Measurements from ENCODE around the gene NECAB3. TPM values are rescaled to one million over a fixed set of nuclear protein-coding genes. Genes with fewer than 3 reads are reported as not detected.
A peak's percentile ranks its signal among the peaks of the same experiment; 100 is the strongest.

The NECAB3 gene
- total and polyA plus RNA-seq, 2 of the 13 experiments (the other 11 are each of a cell fraction or from before 2014, with no cell fraction given) = 61.5 to 65.5 TPM

- intact Hi-C loops (cut with micrococcal nuclease; ENCODE audit: unreplicated experiment) (loop anchor here (5.0 kb wide), 1 partner anchor 257 kb away; the partner anchor contains the start of gene CDK5RAP1), in situ Hi-C loops (cut with HindIII; ENCODE audit: extremely low pct_ligation_motif_present, low pct_unique_long_range_greater_than_20kb) (no loop called here)
- CTCF ChIA-PET (ENCODE audit: low intra/inter-chr PET ratio, low total read pairs) = no interaction called here
- FAIRE-seq (no peak), DNase-seq (ENCODE audit: low spot score) (no peak), ATAC-seq (no peak)
- Histone ChIP-seq H3K79me2 (ENCODE audit: insufficient read depth, low read length) (peaks cover 8% of the 10 kb centered on the region), H3K27me3 (ENCODE audit: control insufficient read depth in 1 of 2, insufficient read depth in 2 of 2, low read length in 2 of 2) (no peaks in the 10 kb centered on the region; a peak in 1 of 5 replicates), H3K4me1 (ENCODE audit: insufficient read depth, low read length) (peaks cover 26% of the 10 kb centered on the region), H2AFZ (ENCODE audit: low read length) (no peak overlapping the region), H3K36me3 (replicated peaks in 1 of 2; ENCODE audit: control insufficient read depth in 1 of 2, insufficient read depth in 2 of 2, low read length in 2 of 2) (peaks cover 40 to 47% of the 10 kb centered on the region in 2 experiments), H3K4me3 (replicated peaks in 1 of 3; ENCODE audit: insufficient read depth in 1 of 3, low read depth in 2 of 3, low read length in 3 of 3) (no peak overlapping the region), H3K4me2 (ENCODE audit: low read depth, low read length) (no peak overlapping the region), H3K27ac (ENCODE audit: extremely low read length, insufficient read depth, low read length) (no peak overlapping the region), H3K9me3 (ENCODE audit: low read length) (no peaks in the 10 kb centered on the region), H4K20me1 (ENCODE audit: insufficient read depth, low read length) (no peaks in the 10 kb centered on the region), H3K9ac (ENCODE audit: insufficient read depth, low read depth, low read length) (no peak overlapping the region)
- BruUV-seq (replicated peaks) = no TSS peak
- 98% methylated on average over 28 of the region's 32 CpGs for WGBS (ENCODE audit: low lambda C conversion rate)
- TF ChIP-seq RBFOX2 (IDR thresholded peaks at IDR 0.05; ENCODE audit: low read depth, low read length) = peak; percentile 63
- TF ChIP-seq AHR (CRISPR knock-in tag; IDR thresholded peaks at IDR 0.05) = 0 out of 2 replicates have a peak, but pooled peaks have one; percentile 25
- peak; percentile 65 for TF ChIP-seq SRSF1 (optimal IDR thresholded peaks at IDR 0.05; ENCODE audit: low read depth, low read length)
- TF ChIP-seq IKZF5 (CRISPR knock-in tag; IDR thresholded peaks at IDR 0.05) = no peak
- no peak for TF ChIP-seq MAFG (CRISPR knock-in tag; IDR thresholded peaks at IDR 0.05)
- TF ChIP-seq GTF2F1 (IDR thresholded peaks at IDR 0.05; ENCODE audit: low read length) = no peak
- peak; percentile 76 for TF ChIP-seq AGO2 (optimal IDR thresholded peaks at IDR 0.05; ENCODE audit: low read depth, low read length)
- TF ChIP-seq ZFP91 (CRISPR knock-in tag; IDR thresholded peaks at IDR 0.05; ENCODE audit: borderline replicate concordance) = no peak
- no peak for TF ChIP-seq ZNF260 (CRISPR knock-in tag; IDR thresholded peaks at IDR 0.05; ENCODE audit: borderline replicate concordance, low read depth)
- POLR2A ChIA-PET = no interaction called here
Measured at GRCh38 chr20:33659341-33660034, 14.7 kb downstream of the NECAB3 start.
